ELF-1 (cell line): ENCODE results near the gene GSTO2.
A peak's percentile ranks its signal among the peaks of the same experiment; 100 is the strongest.

Experiments
- DNase-seq: peaks from one replicate; pipeline ENCODE4 v3.0.0-alpha.2; 2016; ENCODE audit warnings: low read depth, low spot score

GSTO2 gene

DNA sequence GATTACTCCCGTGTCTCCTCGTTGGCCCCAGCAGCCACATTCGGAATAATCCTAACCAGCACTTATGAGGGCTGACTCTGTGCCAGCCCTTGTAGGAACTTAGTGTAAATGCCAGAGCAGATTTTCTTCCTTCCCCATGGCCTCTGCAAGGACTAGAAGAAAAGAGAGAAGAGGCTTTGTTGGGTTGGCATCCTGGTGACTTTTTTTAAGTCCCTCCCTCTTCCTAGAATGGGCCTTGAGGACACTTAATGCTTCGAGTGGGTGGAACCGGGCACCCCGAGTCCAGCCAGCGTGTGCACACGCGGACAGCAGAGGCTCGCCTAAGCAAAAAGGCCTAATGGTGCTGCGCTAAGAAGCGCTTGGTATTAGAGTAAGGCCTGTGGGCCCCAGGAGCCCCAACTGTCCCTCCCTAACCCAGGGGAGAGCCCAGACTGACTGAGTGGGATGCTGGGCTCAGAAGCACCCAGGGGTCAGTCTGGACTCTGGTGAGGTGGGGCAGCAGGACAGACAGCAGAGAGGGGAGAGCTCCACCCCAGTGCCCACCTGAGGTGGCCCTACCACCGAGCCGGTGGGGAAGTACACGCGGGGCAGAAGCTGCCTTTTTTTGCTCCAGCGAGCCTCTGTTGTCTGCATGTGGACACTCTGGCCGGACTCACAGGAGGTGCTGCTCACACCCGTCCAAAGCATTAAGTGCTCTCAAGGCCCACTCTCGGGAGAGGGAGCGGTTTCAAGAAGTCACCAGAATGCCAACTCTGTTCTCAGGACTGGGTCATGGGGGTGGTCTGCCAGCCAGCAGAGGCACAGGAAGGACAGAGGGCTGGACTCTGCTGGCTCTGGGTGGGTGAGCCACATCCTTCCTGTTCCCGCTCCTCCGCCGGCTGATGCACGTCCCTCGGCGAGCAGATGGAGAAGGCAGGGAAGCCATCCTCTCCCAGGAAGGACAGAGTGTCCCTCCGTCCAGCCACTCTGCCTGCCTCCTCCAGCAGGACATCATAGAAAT lies 56.8 kb downstream of the GSTO2 start:
- DNase-seq, result no peak

DNA sequence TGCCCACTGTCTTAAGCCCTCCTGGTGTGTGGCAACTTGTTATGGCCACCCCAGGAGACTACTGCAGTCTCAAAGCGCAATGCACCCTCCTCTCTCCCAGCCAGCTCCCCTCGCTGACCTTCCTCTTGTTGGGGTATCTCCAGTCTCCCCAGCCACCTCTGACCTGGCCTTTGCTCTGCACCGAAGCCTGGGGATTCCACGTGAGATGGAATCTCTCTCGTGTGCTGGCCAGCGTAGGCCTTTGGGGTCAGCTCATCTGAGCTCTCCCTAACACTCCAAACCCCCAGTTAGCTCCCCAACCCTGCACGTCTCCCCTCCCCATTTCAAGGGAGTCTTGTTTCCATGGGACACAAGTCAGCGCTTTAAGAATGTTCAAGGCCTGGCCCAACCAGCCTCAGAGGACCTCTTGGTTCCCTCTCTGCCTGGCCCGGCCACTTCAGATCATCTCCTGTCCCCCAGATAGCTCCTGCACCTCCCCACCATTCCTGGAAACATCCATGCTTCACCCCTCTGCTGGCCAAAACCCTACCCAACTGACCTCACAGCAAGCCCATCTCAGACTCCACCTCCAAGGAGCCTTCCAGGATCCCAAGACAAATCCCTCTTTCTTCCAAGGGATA lies 58.1 kb downstream of the GSTO2 start:
- DNase-seq, result no peak

- DNase-seq, result peak; percentile 75
Measured at GRCh38 chr10:104327745-104328645, 59.0 kb downstream of the GSTO2 start.

GRCh38 chr10:104328646-104328895 lies 59.6 kb downstream of the GSTO2 start:
- no peak for DNase-seq

DNA sequence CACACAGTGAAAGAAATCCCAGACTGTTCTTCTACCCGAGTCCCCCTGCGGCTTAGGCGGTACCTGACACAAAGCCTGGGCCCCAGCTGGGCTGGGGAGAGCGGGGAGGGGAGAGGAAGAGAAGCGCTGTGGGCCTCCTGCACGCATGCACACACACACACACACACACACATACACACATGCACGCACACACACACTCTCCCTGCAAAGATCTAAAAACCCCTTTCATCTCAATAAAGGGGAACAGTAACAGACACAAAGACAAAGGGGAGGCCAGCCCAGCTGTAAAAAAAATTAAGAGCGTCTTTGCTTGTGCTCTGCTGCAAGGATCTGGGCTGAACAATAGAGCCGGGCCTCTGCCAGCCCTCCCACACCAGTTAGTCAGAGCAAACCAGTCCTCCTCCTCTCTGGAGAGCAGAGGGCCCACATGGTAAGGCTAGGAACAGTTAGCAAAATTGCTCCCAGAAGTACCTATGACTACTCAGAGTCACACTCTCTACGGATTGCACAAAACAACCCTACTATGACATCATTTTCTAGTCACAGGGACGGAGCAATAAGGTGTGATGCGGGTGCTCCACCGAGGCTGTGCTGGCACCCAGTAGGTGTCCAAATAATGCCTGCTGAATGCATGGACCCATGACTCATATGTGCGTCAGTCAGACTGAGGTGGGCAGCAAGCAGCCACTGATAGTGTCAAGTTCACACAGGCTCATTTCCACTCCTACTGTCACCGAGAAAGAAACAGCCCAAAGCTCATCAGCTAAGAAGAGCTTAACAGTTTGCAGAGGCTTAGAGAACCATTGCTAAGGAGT lies 60.1 kb downstream of the GSTO2 start:
- peak; percentile 74 for DNase-seq

DNA sequence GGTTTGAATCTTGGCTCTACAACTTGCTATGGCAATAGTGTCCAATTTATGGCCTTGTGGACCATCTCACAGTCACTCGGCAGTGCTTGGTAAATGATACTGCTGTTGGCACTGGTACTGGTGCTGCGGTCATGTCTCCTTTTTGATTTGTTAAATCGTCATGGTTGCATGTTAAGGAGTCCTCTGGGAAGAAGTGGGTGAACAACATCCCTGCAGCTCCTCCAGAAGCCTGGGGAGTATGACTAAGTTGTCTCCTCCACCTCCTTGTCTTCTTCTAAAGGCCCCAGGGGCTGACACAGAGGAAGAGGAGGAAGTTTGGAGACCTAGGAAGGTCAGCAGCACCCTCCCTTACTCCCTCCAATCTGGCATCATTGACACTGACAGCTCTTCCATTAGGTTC lies 60.8 kb downstream of the GSTO2 start:
- DNase-seq, result no peak

GRCh38 chr10:104330168-104331110 lies 61.5 kb downstream of the GSTO2 start:
- DNase-seq, result peak; percentile 80

DNA sequence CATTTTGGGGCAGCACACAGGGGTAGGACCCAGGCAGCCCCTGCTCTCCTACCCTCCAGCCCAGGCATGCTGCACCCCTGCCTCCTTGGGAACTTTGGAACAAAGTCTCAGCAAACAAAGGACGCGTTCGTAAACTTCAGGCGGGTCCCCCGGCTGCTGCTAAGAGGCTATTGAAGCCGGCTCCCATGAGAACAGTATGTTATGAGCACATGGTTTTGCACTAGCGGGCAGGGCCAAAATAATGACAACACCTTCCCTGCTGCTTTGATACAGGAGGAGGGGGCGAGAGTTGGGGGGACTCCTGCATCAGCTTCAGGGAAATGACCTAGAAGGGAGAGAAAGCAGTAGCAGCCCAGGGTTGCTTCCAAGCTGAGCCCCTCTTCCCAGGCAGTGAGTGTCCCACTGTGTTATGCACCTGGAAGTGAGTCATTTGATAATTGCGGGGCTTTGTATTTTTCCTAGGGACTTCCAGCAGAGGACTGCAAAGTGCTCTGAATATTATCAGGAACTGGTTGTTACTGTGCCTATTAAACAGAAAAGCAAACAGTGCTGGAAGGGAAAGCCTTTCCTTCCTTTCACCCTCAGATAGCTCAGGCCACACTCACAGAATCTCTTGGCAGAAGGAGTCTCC lies 62.3 kb downstream of the GSTO2 start:
- peak; percentile 51 for DNase-seq

- no peak for DNase-seq
Measured at GRCh38 chr10:104332243-104333031, 63.5 kb downstream of the GSTO2 start.

GRCh38 chr10:104333032-104333727 lies 64.2 kb downstream of the GSTO2 start:
- DNase-seq, result peak; percentile 21

DNA sequence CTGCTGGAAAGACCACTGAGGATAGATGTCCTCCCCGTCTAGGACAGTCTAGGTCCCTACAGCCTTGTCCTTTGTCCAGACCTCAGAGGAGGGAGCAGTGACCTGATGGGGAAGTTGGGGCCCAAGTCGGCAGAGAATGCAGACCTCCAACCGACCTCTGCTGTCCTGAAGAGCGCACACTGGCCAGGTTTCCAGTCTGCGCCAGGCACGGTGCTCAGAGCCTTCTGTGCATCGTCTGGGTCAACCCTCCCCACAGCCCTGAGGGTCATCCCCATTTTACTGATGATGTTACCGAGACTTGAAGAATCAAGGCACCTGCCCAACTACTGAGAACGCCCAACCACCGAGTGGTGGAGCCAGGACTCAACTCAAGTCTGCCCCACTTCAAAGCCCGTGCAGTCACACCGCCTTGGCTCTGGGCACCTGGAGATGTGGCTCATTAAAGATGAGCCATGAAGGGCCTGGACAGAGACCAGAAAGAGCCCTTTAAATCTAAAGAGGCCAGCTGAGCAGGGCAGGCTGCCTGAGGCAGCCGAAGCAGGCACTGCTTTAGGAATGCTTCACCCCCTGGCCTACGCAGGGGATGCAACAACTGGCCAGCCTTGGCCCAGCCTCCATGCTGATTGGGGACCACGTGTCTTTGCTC lies 64.9 kb downstream of the GSTO2 start:
- peak; percentile 72 for DNase-seq

DNA sequence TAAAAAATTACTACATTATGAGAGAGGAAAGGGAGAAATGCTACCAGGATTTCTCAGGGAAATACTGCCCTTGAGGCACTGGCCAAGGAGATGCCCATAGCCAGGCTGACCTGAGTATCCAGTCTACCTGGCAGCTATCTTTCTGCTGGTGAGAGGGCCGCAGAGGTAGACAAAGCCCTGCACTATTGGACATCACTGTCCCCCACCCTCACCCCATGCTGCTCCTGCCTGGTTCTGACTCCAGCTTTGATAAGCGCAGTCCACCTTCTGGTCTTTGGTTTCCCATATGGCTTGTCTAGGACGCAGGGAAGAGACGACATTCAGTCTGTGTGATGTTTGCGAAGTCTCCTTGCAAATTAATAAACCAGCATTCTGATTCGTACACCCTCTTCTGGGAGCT lies 65.6 kb downstream of the GSTO2 start:
- DNase-seq, result no peak

- DNase-seq, result no peak
Measured at GRCh38 chr10:104334965-104335650, 66.1 kb downstream of the GSTO2 start.

DNA sequence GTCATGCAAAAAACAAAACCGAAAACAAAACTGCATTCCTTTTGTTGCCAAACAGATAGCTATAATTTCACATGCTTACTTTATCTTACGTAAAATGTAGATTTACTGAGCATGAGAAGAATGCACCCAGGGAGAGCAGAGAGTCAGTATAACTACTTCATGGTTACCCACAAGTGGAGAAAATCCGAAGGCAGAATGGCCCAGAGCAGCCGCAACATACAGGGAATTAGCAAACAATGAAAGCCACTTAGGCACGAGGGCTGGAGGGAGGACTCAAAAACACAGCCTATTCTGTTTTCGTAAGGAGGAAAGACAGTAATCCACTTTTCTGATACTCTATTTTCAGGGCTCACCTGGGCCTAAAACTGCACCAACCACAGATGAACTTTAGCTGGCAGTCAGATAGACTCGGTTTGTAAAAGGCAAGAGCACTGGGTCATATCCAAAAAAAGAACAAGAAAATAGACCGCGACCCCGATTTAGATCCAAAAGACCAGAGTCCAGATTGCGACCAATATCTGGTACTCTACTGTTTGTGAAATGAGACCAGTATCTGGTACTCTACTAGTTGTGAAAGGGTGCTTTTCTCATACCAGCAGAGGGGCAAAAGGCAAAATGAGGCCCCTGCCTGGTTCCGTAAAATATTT lies 68.0 kb downstream of the GSTO2 start:
- peak; percentile 21 for DNase-seq

DNA sequence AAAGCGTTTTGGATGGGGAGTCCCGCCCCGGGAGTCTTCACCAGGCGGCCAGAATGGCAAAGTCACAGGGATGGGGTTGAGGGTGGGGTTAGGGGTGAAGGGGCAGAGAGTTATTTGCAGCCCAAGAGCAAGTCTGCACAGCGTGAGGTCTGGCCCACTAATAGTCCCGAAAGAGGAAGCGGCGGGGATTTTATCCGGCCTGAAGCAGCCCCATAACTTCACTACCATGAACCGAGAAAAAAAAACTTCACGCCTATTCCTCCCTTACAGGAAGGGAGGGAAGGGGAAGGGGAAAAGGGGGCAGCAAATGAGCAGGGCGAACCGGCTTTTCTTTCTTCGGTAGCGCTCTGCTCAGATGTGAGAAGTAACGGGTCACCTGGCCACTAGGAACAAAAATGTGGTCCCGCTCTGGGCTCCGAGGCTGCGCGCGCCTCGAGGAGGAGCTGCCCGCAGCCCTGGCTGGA lies 68.6 kb downstream of the GSTO2 start:
- DNase-seq, result peak; percentile 71

DNA sequence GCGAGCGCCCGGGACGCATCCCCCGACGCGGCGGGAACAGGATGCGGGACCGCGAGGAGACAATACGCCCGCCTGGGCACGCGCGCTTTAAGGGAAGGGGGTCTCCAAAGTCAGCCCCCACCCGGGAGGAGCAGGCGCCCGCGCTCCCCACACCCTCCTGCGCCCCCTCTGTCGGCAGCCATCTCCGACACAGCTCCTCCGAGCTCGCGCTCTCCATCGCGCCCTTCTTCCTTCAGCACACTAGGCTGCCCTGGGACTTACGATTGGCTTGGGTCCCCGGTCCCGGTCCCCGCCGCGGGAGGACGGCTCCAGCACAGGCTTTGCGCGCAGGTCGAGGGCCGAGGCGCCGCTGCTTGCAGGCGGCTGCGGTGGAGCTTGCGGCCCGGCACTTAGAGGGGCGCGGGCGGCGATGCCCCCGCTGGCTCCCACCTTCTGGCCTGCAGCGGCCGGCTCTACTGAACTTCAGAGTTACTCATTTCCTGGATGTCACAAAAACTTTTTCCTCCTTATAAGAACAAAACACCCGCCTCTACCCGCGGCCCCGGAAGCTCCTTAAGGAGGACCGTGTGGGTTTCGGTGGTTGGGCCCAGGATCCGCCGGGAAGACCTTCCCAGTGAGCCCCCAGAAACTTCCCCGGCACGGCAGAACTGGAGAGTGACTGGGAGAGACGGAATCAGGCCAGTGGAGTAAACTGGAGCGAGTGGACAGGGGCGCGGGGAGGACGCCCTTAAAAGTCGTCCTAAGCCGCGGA lies 69.2 kb downstream of the GSTO2 start, which contains the start of gene ITPRIP:
ITPRIP (minus strand) TSS at position 481 of the 751 bp plus-strand sequence. CDS start 22,414 bp downstream, outside the sequence.
- peak; percentile 84 for DNase-seq
